ENCODE results near the gene PHACTR1. TPM values are rescaled to one million over a fixed set of nuclear protein-coding genes. Genes with fewer than 3 reads are reported as not detected.

The PHACTR1 gene
- total and polyA plus RNA-seq, 9 of the 15 experiments (the other 6 are each of a cell fraction or from before 2014, with no cell fraction given), result 11.5 to 32.6 (median 22.0) TPM

- no peak; the same call in 1 of the 2 replicates for TF ChIP-seq AFF4 (CRISPR knock-in tag; IDR thresholded peaks at IDR 0.05)
- no peak for TF ChIP-seq BMI1 (IDR thresholded peaks at IDR 0.05; ENCODE audit: low read length)
- TF ChIP-seq CREM (IDR thresholded peaks at IDR 0.05; ENCODE audit: low read depth), result 0 out of 2 replicates have a peak, but pooled peaks have one; percentile 5
Observed at GRCh38 chr6:13273202-13273930, 556.8 kb downstream of the PHACTR1 start (continued).

- ChIA-PET POLR2A (interaction anchor here (0.6 to 2.5 kb wide), 7 partner anchors 10 to 52 kb away, joined by 3 to 29 read pairs (median 4); no protein-coding TSS in a partner anchor), CTCF (ENCODE audit: low intra/inter-chr PET ratio) (no interaction called here)
- no peaks in the 10 kb centered on the region for H4K20me1 ChIP-seq (replicated peaks; ENCODE audit: control insufficient read depth, insufficient read depth, low read length)
- 1% methylated on average over 21 of the region's 21 CpGs for WGBS (ENCODE audit: insufficient coverage, low coverage, missing lambda C conversion rate)
- DNase-seq (ENCODE audit: extremely low read depth in 1 of 4, low spot score in 3 of 4) (peak; percentile 75 to 94 (median 80)), ATAC-seq (peak; percentile 59), FAIRE-seq (peak; percentile 77)
- peak overlapping the region; percentile 47 for H3K4me3 ChIP-seq
- peak overlapping the region; percentile 92 for H3K27ac ChIP-seq (ENCODE audit: extremely low read depth, low read depth, low read length)
- no peaks in the 10 kb centered on the region for H3K9me3 ChIP-seq (replicated peaks; ENCODE audit: control insufficient read depth, insufficient read depth, low read depth, low read length)
- H2AFZ ChIP-seq (ENCODE audit: low read depth, low read length), result peak overlapping the region; percentile 81
- H3K4me1 ChIP-seq (replicated peaks in 1 of 2; ENCODE audit: control insufficient read depth in 2 of 2, insufficient read depth in 2 of 2, low read length in 2 of 2), result peaks cover 25 to 36% of the 10 kb centered on the region in 2 experiments
- H3K4me2 ChIP-seq (ENCODE audit: insufficient read depth, low read length), result peak overlapping the region; percentile 89
- H3K79me2 ChIP-seq (ENCODE audit: control insufficient read depth, insufficient read depth, low read length), result peaks cover 55% of the 10 kb centered on the region
- H3K36me3 ChIP-seq (ENCODE audit: control insufficient read depth, insufficient read depth, low read length), result peaks cover 34% of the 10 kb centered on the region
- TSS peak; percentile 31 for BruUV-seq (replicated peaks)
- no peaks in the 10 kb centered on the region for H3K27me3 ChIP-seq (ENCODE audit: control insufficient read depth in 2 of 2, insufficient read depth in 2 of 2, low read length in 2 of 2)
- peak overlapping the region; percentile 87 to 90 for H3K9ac ChIP-seq (ENCODE audit: insufficient read depth in 1 of 2, low read depth in 2 of 2, low read length in 2 of 2)
- in situ Hi-C loops (cut with MboI) (no loop called here), intact Hi-C loops (cut with micrococcal nuclease) (loop anchor here (1.0 to 2.0 kb wide), 2 partner anchors 54 to 79 kb away; partner anchors contain the start of gene TBC1D7)
- H3K9me1 ChIP-seq (ENCODE audit: control insufficient read depth, insufficient read depth, low read length), result peaks cover 3% of the 10 kb centered on the region
- TF ChIP-seq POLR2AphosphoS5 (IDR thresholded peaks at IDR 0.05; ENCODE audit: control insufficient read depth, insufficient read depth, low read depth, low read length) (peak; percentile 83; the same call in 1 of the 2 replicates), ZFP36 (IDR thresholded peaks at IDR 0.05; ENCODE audit: low read depth, low read length, partially characterized antibody) (no peak), RAD51 (IDR thresholded peaks at IDR 0.05; ENCODE audit: borderline replicate concordance, low read depth) (peak; percentile 26; the same call in 1 of the 2 replicates), TEAD4 (IDR thresholded peaks at IDR 0.05; ENCODE audit: low read length) (peak; percentile 86), TEAD4 (CRISPR knock-in tag; IDR thresholded peaks at IDR 0.05; ENCODE audit: borderline replicate concordance) (no peak), ESRRB (CRISPR knock-in tag; IDR thresholded peaks at IDR 0.05; ENCODE audit: borderline replicate concordance) (no peak), ZBTB7A (IDR thresholded peaks at IDR 0.05; ENCODE audit: borderline replicate concordance, control insufficient read depth, low read depth, low read length) (peak; percentile 84; the same call in 1 of the 2 replicates), NFRKB (IDR thresholded peaks at IDR 0.05; ENCODE audit: low read depth) (peak; percentile 66; the same call in 1 of the 2 replicates), TAF9B (IDR thresholded peaks at IDR 0.05; ENCODE audit: partially characterized antibody) (no peak), HDAC1 (IDR thresholded peaks at IDR 0.05) (peak in 1 of 2 experiments; percentile 91; a peak in 2 of 4 replicates), HNRNPLL (IDR thresholded peaks at IDR 0.05; ENCODE audit: low read depth, low read length, poor library complexity, severe bottlenecking) (peak; percentile 16), RBFOX2 (IDR thresholded peaks at IDR 0.05; ENCODE audit: low read depth, low read length) (peak; percentile 73)
Observed at GRCh38 chr6:13273931-13274706, 557.6 kb downstream of the PHACTR1 start.
